ENCODE results near the gene SPTBN4.

DNA sequence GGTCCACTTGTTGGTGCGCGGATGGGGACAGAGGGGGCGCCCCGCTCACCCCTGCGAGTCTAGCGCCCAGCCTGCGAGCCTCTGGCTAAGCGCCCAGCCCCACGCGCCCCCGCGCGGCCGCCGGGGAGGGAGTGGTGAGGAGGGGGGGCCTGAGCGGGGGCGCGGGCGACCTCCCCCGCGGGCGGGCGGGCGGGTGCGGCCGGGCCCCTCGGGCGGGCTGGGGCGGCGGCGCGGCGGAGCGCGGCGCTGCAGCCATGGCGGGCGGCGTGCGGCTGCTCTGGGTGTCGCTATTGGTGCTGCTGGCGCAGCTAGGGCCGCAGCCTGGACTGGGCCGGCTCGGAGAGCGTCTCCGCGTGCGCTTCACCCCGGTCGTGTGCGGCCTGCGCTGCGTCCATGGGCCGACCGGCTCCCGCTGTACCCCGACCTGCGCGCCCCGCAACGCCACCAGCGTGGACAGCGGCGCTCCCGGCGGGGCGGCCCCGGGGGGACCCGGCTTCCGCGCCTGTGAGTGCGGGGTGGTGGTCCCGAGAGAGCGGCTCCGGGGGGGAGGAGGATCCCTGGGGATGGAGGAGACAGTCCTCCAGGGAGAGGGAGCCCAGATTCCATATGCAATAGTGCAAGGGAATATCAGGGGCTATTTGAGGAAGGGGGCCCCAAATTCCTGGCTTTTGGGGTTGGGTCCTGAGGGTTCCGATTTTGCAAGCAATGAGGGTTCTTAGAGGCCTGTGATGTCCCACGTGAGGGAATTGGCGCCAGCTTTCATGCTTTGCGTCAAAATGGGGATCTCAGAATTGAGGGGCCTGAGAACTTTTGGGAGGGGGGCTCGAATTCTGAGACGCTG is 134.6 kb downstream of the SPTBN4 start, which contains the start of gene LTBP4:
- TF ChIP-seq, protein P1, sequence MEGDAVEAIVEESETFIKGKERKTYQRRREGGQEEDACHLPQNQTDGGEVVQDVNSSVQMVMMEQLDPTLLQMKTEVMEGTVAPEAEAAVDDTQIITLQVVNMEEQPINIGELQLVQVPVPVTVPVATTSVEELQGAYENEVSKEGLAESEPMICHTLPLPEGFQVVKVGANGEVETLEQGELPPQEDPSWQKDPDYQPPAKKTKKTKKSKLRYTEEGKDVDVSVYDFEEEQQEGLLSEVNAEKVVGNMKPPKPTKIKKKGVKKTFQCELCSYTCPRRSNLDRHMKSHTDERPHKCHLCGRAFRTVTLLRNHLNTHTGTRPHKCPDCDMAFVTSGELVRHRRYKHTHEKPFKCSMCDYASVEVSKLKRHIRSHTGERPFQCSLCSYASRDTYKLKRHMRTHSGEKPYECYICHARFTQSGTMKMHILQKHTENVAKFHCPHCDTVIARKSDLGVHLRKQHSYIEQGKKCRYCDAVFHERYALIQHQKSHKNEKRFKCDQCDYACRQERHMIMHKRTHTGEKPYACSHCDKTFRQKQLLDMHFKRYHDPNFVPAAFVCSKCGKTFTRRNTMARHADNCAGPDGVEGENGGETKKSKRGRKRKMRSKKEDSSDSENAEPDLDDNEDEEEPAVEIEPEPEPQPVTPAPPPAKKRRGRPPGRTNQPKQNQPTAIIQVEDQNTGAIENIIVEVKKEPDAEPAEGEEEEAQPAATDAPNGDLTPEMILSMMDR (conservative IDR thresholded peaks at IDR 0.05 in 1 of 2, IDR thresholded peaks at IDR 0.05 in 1 of 2; ENCODE audit: low read depth in 1 of 2, low read length in 2 of 2) = no peak
- TF ChIP-seq EZH2 (IDR thresholded peaks at IDR 0.05; ENCODE audit: low read length, missing control alignments) = no peak

Data from fibroblast of lung (primary cell).